SK-N-SH (cell line): ENCODE results near the gene KTN1. TPM values are rescaled to one million over a fixed set of nuclear protein-coding genes. Genes with fewer than 3 reads are reported as not detected.

Experiments
- CTCF ChIA-PET: fragments of 300-600, 350-600 bp; formaldehyde crosslinking; extraction: SDS; loops from one replicate; lab custom pipeline; 2021; lab: Yijun Ruan, JAX
- POLR2A ChIA-PET: fragments of 350-600 bp; sonication (Branson Sonifier 250); formaldehyde crosslinking; extraction: SDS; loops from one replicate; lab custom pipeline; 2020; ENCODE audit warnings: antibody characterized with exemption, inconsistent platforms; lab: Yijun Ruan, JAX
- DNase-seq: peaks from one replicate; pipeline ENCODE4 v3.0.0; 2012
- H2AFZ ChIP-seq: fragments of 200-600 bp; sonication (generic); 2 replicates; pipeline ENCODE4 v1.8.1; 2016; ENCODE audit warnings: antibody characterized with exemption, mild to moderate bottlenecking, low read depth
- H3F3A ChIP-seq: fragments of 200-600 bp; sonication (generic); replicated peaks from 2 replicates; pipeline ENCODE3; 2016; ENCODE audit warnings: antibody characterized with exemption, mild to moderate bottlenecking; ENCODE audit not compliant: insufficient read depth
- H3K27ac ChIP-seq, 2 experiments: fragments of 200-500 bp in 1 of 2; fragments of 200-600 bp in 1 of 2; sonication (Bioruptor generic) in 1 of 2; sonication (generic), shearing (Covaris generic) in 1 of 2; 2 replicates each; pipeline versions ENCODE4 v1.5.1 to v1.6.1; 2014 to 2016; ENCODE audit warnings: low read depth in 2 of 2, inconsistent platforms in 1 of 2, low read length in 1 of 2, mild to moderate bottlenecking in 1 of 2, mixed read lengths in 1 of 2
- H3K27me3 ChIP-seq: fragments of 200-600 bp; sonication (generic), shearing (Covaris generic); 2 replicates; pipeline ENCODE4 v1.6.1; 2016; ENCODE audit warnings: mixed run types; ENCODE audit not compliant: insufficient read depth
- H3K36me3 ChIP-seq, 2 experiments: fragments of 200-500 bp in 1 of 2; fragments of 200-600 bp in 1 of 2; sonication (Bioruptor generic) in 1 of 2; sonication (generic) in 1 of 2; replicated peaks in 1 of 2; 2 replicates each; pipeline versions ENCODE3 to v1.5.1; 2014 to 2016; ENCODE audit warnings: low read length in 1 of 2, mild to moderate bottlenecking in 1 of 2; ENCODE audit not compliant: insufficient read depth in 2 of 2, control insufficient read depth in 1 of 2
- H3K4me1 ChIP-seq, 2 experiments: fragments of 200-500 bp in 1 of 2; fragments of 200-600 bp in 1 of 2; sonication (Bioruptor generic) in 1 of 2; sonication (generic), shearing (Covaris generic) in 1 of 2; 2 replicates each; pipeline versions ENCODE4 v1.5.1 to v1.6.1; 2014 to 2016; ENCODE audit warnings: low read depth in 1 of 2, low read length in 1 of 2, mixed run types in 1 of 2; ENCODE audit not compliant: insufficient read depth in 2 of 2, control insufficient read depth in 1 of 2
- H3K4me2 ChIP-seq: fragments of 200-600 bp; sonication (generic), shearing (Covaris generic); 2 replicates; pipeline ENCODE4 v1.6.1; 2017; ENCODE audit warnings: mixed run types
- H3K4me3 ChIP-seq, 2 experiments: fragments of 200-500 bp in 1 of 2; fragments of 200-600 bp in 1 of 2; sonication (Bioruptor generic) in 1 of 2; sonication (generic), shearing (Covaris generic) in 1 of 2; 2 replicates each; pipeline versions ENCODE4 v1.5.1 to v1.8.1; 2014 to 2016; ENCODE audit warnings: low read depth in 2 of 2, inconsistent platforms in 1 of 2, low read length in 1 of 2, mild to moderate bottlenecking in 1 of 2, mixed read lengths in 1 of 2, moderate library complexity in 1 of 2
- H3K79me2 ChIP-seq: fragments of 200-600 bp; sonication (generic); 2 replicates; pipeline ENCODE4 v1.8.1; 2017; ENCODE audit warnings: mild to moderate bottlenecking; ENCODE audit not compliant: insufficient read depth
- H3K9ac ChIP-seq: fragments of 200-600 bp; sonication (generic); 2 replicates; pipeline ENCODE4 v1.6.1; 2017; ENCODE audit warnings: mixed run types
- H3K9me2 ChIP-seq: fragments of 200-600 bp; sonication (generic); 2 replicates; pipeline ENCODE4 v1.6.1; 2017; ENCODE audit warnings: mixed run types
- H3K9me3 ChIP-seq: fragments of 200-600 bp; sonication (generic); 2 replicates; pipeline ENCODE4 v1.6.1; 2017; ENCODE audit warnings: mixed run types, mild to moderate bottlenecking, moderate library complexity
- H4K20me1 ChIP-seq: fragments of 200-600 bp; sonication (generic); 2 replicates; pipeline ENCODE4 v1.6.1; 2017; ENCODE audit warnings: mild to moderate bottlenecking, mixed run types; ENCODE audit not compliant: insufficient read depth
- CHD2 ChIP-seq: fragments of 150-350 bp; IDR thresholded peaks from 2 replicates; pipeline ENCODE4 v1.6.1; 2018; ENCODE audit warnings: low read length; ENCODE audit not compliant: partially characterized antibody
- ELF1 ChIP-seq: IDR thresholded peaks from 2 replicates; pipeline ENCODE4 v1.4.0; 2012
- EP300 ChIP-seq, 2 experiments: IDR thresholded peaks; 2 replicates each; pipeline versions ENCODE4 v1.4.0 to v1.6.1; 2012; ENCODE audit warnings: borderline replicate concordance in 1 of 2, low read depth in 1 of 2, low read length in 1 of 2
- FOSL2 ChIP-seq: IDR thresholded peaks from 2 replicates; pipeline ENCODE4 v1.4.0; 2012; ENCODE audit warnings: low read depth, mild to moderate bottlenecking, moderate library complexity, borderline replicate concordance
- FOXM1 ChIP-seq: IDR thresholded peaks from 2 replicates; pipeline ENCODE4 v1.4.0; 2012; ENCODE audit warnings: low read depth, mild to moderate bottlenecking
- JUND ChIP-seq: IDR thresholded peaks from 2 replicates; pipeline ENCODE4 v1.4.0; 2012
- MXI1 ChIP-seq: IDR thresholded peaks from 2 replicates; pipeline ENCODE4 v1.6.1; 2012; ENCODE audit warnings: mild to moderate bottlenecking, low read depth, low read length, improper control_type of control experiment
- POLR2AphosphoS5 ChIP-seq: IDR thresholded peaks from 2 replicates; pipeline ENCODE4 v1.6.1; 2012; ENCODE audit warnings: low read depth, low read length
- RCOR1 ChIP-seq: fragments of 150-350 bp; IDR thresholded peaks from 2 replicates; pipeline ENCODE4 v1.6.1; 2017; ENCODE audit warnings: antibody characterized with exemption, low read length
- RXRA ChIP-seq: IDR thresholded peaks from 2 replicates; pipeline ENCODE4 v1.4.0; 2012; ENCODE audit warnings: low read depth, mild to moderate bottlenecking, borderline replicate concordance
- SIN3A ChIP-seq: IDR thresholded peaks from 2 replicates; pipeline ENCODE4 v1.6.1; 2012; ENCODE audit warnings: low read depth, mild to moderate bottlenecking, low read length, moderate library complexity, borderline replicate concordance
- TCF12 ChIP-seq: IDR thresholded peaks from 2 replicates; pipeline ENCODE4 v1.4.0; 2012
- TEAD4 ChIP-seq: IDR thresholded peaks from 2 replicates; pipeline ENCODE4 v1.4.0; 2012; ENCODE audit warnings: mild to moderate bottlenecking, borderline replicate concordance; ENCODE audit not compliant: insufficient read depth
- YY1 ChIP-seq: IDR thresholded peaks from 2 replicates; pipeline ENCODE4 v1.4.0; 2012; ENCODE audit warnings: low read depth, mild to moderate bottlenecking
- WGBS: methylation state at CpG from one replicate; pipeline ENCODE4 v1.1.6; 2017; ENCODE audit warnings: low lambda C conversion rate; 5-methylcytosine and 5-hydroxymethylcytosine counted together
- polyA plus RNA-seq, 3 experiments: library from polyadenylated mRNA; depleted of rRNA; stranded (reverse); fragments of >200 nt; gene quantifications; 2 replicates each; pipeline ENCODE4 v1.2.3, GENCODE V29; 2012
- TF ChIP-seq, protein P1 (sequence below): IDR thresholded peaks from 2 replicates; pipeline ENCODE4; 2012
- TF ChIP-seq, protein P2 (sequence below): fragments of 150-350 bp; IDR thresholded peaks from 2 replicates; pipeline ENCODE4 v1.6.1; 2016; ENCODE audit warnings: mild to moderate bottlenecking, low read depth, low read length
- TF ChIP-seq, protein P3 (sequence below): IDR thresholded peaks from 2 replicates; pipeline ENCODE4 v1.6.1; 2012; ENCODE audit warnings: mild to moderate bottlenecking, low read depth, low read length, moderate library complexity
- TF ChIP-seq, protein P4 (sequence below): IDR thresholded peaks from 2 replicates; pipeline ENCODE4 v1.4.0; 2012; ENCODE audit warnings: low read depth, borderline replicate concordance

Gene KTN1
- polyA plus RNA-seq, 1 of the 3 experiments (the other 2 are of a cell fraction) = 39.5 TPM

DNA sequence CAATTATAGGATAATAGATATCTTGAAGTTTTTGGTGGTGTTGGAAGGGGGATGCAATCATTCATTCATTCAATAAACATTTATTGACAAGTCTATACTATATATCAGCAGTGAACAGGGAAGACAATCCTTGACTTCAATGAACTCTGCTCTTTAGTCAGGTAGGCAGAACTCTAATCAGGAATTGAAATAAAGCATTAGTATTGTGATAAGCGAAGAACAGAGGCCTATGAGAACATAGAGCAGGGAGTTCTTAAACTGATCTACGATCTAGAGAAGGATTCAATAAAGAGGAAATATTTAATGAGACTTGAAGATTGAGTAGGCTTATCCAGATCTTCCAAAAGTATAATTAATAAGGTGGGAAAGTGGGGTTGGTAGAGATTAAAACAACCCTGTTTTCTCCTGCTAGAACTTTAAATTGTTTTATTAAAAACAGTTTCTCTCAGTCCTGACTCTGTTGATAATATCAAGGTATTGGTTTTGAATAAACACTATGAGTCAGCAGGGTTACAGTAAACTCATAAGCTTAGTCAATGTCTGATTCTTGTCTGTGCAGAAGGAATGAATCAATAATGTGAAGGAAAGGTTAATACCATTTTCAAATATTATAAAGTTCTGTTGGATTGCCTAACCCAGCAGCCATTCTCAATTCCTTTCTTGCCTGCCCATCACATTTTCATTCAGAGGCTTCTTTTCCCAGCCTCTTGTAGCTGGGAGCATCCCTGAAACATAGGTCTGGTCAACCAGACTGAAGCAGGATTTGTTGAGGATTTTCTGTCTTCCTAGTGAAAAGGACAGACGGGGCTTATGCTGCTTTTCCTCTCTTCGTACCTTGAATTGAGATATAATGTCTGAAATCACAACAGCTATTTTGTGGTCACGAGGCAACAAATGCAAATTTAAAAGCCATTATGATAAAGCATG is 38.9 kb upstream of the KTN1 start:
- WGBS = 82% methylated on average over 5 of the region's 5 CpGs
- Histone ChIP-seq H3K27ac (peak overlapping the region; percentile 50 to 64; a peak in 2 of 4 replicates), H3K9me2 (no peaks in the 10 kb centered on the region), H2AFZ (no peak overlapping the region), H3K4me2 (no peak overlapping the region), H4K20me1 (no peaks in the 10 kb centered on the region), H3K79me2 (no peaks in the 10 kb centered on the region), H3K4me3 (no peak overlapping the region), H3F3A (peaks cover under 1% of the 10 kb centered on the region), H3K4me1 (peaks cover 8 to 21% of the 10 kb centered on the region in 2 experiments), H3K36me3 (no peaks in the 10 kb centered on the region), H3K9me3 (no peaks in the 10 kb centered on the region), H3K27me3 (no peaks in the 10 kb centered on the region), H3K9ac (no peak overlapping the region)
- DNase-seq = no peak
- ChIA-PET CTCF (interaction anchor here (0.7 kb wide), 1 partner anchor 9 kb away, joined by 3 read pairs; no protein-coding TSS in a partner anchor), POLR2A (no interaction called here)
- peak; percentile 37; the same call in 1 of the 2 replicates for TF ChIP-seq RXRA
- no peak for TF ChIP-seq CHD2
- TF ChIP-seq MXI1 = no peak
- TF ChIP-seq, protein P1, sequence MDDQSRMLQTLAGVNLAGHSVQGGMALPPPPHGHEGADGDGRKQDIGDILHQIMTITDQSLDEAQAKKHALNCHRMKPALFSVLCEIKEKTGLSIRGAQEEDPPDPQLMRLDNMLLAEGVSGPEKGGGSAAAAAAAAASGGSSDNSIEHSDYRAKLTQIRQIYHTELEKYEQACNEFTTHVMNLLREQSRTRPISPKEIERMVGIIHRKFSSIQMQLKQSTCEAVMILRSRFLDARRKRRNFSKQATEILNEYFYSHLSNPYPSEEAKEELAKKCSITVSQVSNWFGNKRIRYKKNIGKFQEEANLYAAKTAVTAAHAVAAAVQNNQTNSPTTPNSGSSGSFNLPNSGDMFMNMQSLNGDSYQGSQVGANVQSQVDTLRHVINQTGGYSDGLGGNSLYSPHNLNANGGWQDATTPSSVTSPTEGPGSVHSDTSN = peak; percentile 63
- TF ChIP-seq, protein P2, sequence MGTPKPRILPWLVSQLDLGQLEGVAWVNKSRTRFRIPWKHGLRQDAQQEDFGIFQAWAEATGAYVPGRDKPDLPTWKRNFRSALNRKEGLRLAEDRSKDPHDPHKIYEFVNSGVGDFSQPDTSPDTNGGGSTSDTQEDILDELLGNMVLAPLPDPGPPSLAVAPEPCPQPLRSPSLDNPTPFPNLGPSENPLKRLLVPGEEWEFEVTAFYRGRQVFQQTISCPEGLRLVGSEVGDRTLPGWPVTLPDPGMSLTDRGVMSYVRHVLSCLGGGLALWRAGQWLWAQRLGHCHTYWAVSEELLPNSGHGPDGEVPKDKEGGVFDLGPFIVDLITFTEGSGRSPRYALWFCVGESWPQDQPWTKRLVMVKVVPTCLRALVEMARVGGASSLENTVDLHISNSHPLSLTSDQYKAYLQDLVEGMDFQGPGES = no peak
- TF ChIP-seq FOSL2 = peak; percentile 65; the same call in 1 of the 2 replicates
- TF ChIP-seq, protein P3, sequence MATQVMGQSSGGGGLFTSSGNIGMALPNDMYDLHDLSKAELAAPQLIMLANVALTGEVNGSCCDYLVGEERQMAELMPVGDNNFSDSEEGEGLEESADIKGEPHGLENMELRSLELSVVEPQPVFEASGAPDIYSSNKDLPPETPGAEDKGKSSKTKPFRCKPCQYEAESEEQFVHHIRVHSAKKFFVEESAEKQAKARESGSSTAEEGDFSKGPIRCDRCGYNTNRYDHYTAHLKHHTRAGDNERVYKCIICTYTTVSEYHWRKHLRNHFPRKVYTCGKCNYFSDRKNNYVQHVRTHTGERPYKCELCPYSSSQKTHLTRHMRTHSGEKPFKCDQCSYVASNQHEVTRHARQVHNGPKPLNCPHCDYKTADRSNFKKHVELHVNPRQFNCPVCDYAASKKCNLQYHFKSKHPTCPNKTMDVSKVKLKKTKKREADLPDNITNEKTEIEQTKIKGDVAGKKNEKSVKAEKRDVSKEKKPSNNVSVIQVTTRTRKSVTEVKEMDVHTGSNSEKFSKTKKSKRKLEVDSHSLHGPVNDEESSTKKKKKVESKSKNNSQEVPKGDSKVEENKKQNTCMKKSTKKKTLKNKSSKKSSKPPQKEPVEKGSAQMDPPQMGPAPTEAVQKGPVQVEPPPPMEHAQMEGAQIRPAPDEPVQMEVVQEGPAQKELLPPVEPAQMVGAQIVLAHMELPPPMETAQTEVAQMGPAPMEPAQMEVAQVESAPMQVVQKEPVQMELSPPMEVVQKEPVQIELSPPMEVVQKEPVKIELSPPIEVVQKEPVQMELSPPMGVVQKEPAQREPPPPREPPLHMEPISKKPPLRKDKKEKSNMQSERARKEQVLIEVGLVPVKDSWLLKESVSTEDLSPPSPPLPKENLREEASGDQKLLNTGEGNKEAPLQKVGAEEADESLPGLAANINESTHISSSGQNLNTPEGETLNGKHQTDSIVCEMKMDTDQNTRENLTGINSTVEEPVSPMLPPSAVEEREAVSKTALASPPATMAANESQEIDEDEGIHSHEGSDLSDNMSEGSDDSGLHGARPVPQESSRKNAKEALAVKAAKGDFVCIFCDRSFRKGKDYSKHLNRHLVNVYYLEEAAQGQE = no peak
- TF ChIP-seq YY1 = no peak
- TF ChIP-seq TEAD4 = no peak
- TF ChIP-seq, protein P4, sequence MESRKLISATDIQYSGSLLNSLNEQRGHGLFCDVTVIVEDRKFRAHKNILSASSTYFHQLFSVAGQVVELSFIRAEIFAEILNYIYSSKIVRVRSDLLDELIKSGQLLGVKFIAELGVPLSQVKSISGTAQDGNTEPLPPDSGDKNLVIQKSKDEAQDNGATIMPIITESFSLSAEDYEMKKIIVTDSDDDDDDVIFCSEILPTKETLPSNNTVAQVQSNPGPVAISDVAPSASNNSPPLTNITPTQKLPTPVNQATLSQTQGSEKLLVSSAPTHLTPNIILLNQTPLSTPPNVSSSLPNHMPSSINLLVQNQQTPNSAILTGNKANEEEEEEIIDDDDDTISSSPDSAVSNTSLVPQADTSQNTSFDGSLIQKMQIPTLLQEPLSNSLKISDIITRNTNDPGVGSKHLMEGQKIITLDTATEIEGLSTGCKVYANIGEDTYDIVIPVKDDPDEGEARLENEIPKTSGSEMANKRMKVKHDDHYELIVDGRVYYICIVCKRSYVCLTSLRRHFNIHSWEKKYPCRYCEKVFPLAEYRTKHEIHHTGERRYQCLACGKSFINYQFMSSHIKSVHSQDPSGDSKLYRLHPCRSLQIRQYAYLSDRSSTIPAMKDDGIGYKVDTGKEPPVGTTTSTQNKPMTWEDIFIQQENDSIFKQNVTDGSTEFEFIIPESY = no peak
- peak; percentile 29 to 54; a peak in 3 of 4 replicates for TF ChIP-seq EP300 (IDR thresholded peaks at IDR 0.05; ENCODE audit: borderline replicate concordance in 1 of 2, low read depth in 1 of 2, low read length in 1 of 2)
- peak; percentile 87 for TF ChIP-seq TCF12
- TF ChIP-seq FOXM1 = no peak
- no peak for TF ChIP-seq POLR2AphosphoS5
- TF ChIP-seq RCOR1 = no peak
- no peak for TF ChIP-seq SIN3A
- peak; percentile 72; the same call in 1 of the 2 replicates for TF ChIP-seq JUND
- no peak for TF ChIP-seq ELF1
